HEK293 (cell line): Measurements from ENCODE around the gene PRR35.
A peak's percentile ranks its signal among the peaks of the same experiment; 100 is the strongest.

Experiments
- CTCF ChIA-PET: fragments of 350-600 bp; formaldehyde crosslinking; extraction: SDS; loops from one replicate; lab custom pipeline; 2021; ENCODE audit warnings: antibody characterized with exemption; lab: Yijun Ruan, JAX
- POLR2A ChIA-PET: fragments of 300-600 bp; formaldehyde crosslinking; extraction: SDS; loops from one replicate; lab custom pipeline; 2020; ENCODE audit warnings: antibody characterized with exemption, inconsistent platforms; lab: Yijun Ruan, JAX
- H3K27ac ChIP-seq: fragments of 200-500 bp; sonication (Bioruptor generic); 2 replicates; pipeline ENCODE4 v1.5.1; 2014; ENCODE audit warnings: low read depth, low read length, control low read depth, inconsistent platforms; ENCODE audit errors: extremely low read depth
- H3K36me3 ChIP-seq, 2 experiments: fragments of 200-500 bp in 1 of 2; sonication (Bioruptor generic) in 1 of 2; 1 replicate in 1 of 2; 2 replicates in 1 of 2; pipeline ENCODE4 v1.5.1; 2014 to 2017; ENCODE audit warnings: inconsistent platforms in 2 of 2, low read length in 2 of 2; ENCODE audit not compliant: control insufficient read depth in 2 of 2, insufficient read depth in 1 of 2
- H3K4me1 ChIP-seq: fragments of 200-500 bp; sonication (Bioruptor generic); 2 replicates; pipeline ENCODE4 v1.5.1; 2014; ENCODE audit warnings: mild to moderate bottlenecking, low read length, inconsistent platforms; ENCODE audit not compliant: control insufficient read depth, insufficient read depth
- H3K4me3 ChIP-seq: 2 replicates; pipeline ENCODE4 v1.5.1; 2011; ENCODE audit warnings: low read depth, mild to moderate bottlenecking, control low read depth, low read length, moderate library complexity
- H3K9me3 ChIP-seq: fragments of 200-500 bp; sonication (Bioruptor generic); 2 replicates; pipeline ENCODE4 v1.5.1; 2014; ENCODE audit warnings: low read depth, low read length, inconsistent platforms; ENCODE audit not compliant: control insufficient read depth, insufficient read depth
- GLI2 ChIP-seq: fragments of 450-650 bp; formaldehyde crosslinking; IDR thresholded peaks from 2 replicates; pipeline ENCODE4; 2017; ENCODE audit warnings: missing biosample characterization, missing genetic modification characterization, low read depth, borderline replicate concordance
- KLF1 ChIP-seq: fragments of 450-650 bp; formaldehyde crosslinking; IDR thresholded peaks from 2 replicates; pipeline ENCODE4 v1.5.1; 2016; ENCODE audit warnings: missing biosample characterization, missing genetic modification characterization
- KLF10 ChIP-seq: fragments of 450-650 bp; IDR thresholded peaks from 2 replicates; pipeline ENCODE4 v1.5.1; 2018; ENCODE audit warnings: missing biosample characterization, mild to moderate bottlenecking, missing genetic modification characterization
- KLF7 ChIP-seq: fragments of 450-650 bp; formaldehyde crosslinking; IDR thresholded peaks from 2 replicates; pipeline ENCODE4 v1.5.1; 2016; ENCODE audit warnings: missing biosample characterization, missing genetic modification characterization, borderline replicate concordance
- KLF8 ChIP-seq: fragments of 450-650 bp; formaldehyde crosslinking; IDR thresholded peaks from 2 replicates; pipeline ENCODE4 v1.5.1; 2016; ENCODE audit warnings: missing biosample characterization, missing genetic modification characterization
- KLF9 ChIP-seq: fragments of 450-650 bp; formaldehyde crosslinking; IDR thresholded peaks from 2 replicates; pipeline ENCODE4 v1.5.1; 2016; ENCODE audit warnings: missing biosample characterization, missing genetic modification characterization, low read depth
- SALL2 ChIP-seq: fragments of 450-650 bp; formaldehyde crosslinking; IDR thresholded peaks from 2 replicates; pipeline ENCODE4 v1.5.0; 2017; ENCODE audit warnings: missing biosample characterization, mild to moderate bottlenecking, missing genetic modification characterization, borderline replicate concordance
- SP7 ChIP-seq: fragments of 450-650 bp; formaldehyde crosslinking; IDR thresholded peaks from 2 replicates; pipeline ENCODE4 v1.5.1; 2016; ENCODE audit warnings: missing biosample characterization, missing genetic modification characterization
- ZBTB17 ChIP-seq: fragments of 450-650 bp; formaldehyde crosslinking; IDR thresholded peaks from 2 replicates; pipeline ENCODE4 v1.5.1; 2016; ENCODE audit warnings: missing biosample characterization, missing genetic modification characterization
- ZBTB20 ChIP-seq: fragments of 450-650 bp; formaldehyde crosslinking; IDR thresholded peaks from 2 replicates; pipeline ENCODE4 v1.5.1; 2016; ENCODE audit warnings: missing biosample characterization, missing genetic modification characterization
- ZFP37 ChIP-seq: fragments of 450-650 bp; formaldehyde crosslinking; IDR thresholded peaks from 2 replicates; pipeline ENCODE4 v1.5.1; 2016; ENCODE audit warnings: missing biosample characterization, missing genetic modification characterization
- ZNF184 ChIP-seq: fragments of 450-650 bp; IDR thresholded peaks from 2 replicates; pipeline ENCODE4 v1.5.1; 2018; ENCODE audit warnings: missing biosample characterization, mild to moderate bottlenecking, missing genetic modification characterization
- ZNF274 ChIP-seq, 2 experiments: fragments of 200-500 bp in 1 of 2; fragments of 450-650 bp in 1 of 2; sonication (Bioruptor generic) in 1 of 2; formaldehyde crosslinking in 1 of 2; IDR thresholded peaks; 2 replicates each; pipeline versions ENCODE4 v1.5.1 to v1.6.1; 2014 to 2016; ENCODE audit warnings: borderline replicate concordance in 1 of 2, inconsistent platforms in 1 of 2, low read length in 1 of 2, missing biosample characterization in 1 of 2, missing genetic modification characterization in 1 of 2
- ZNF335 ChIP-seq: fragments of 450-650 bp; formaldehyde crosslinking; conservative IDR thresholded peaks from 2 replicates; pipeline ENCODE4 v1.5.1; 2016; ENCODE audit warnings: missing biosample characterization, missing genetic modification characterization
- ZNF423 ChIP-seq: fragments of 450-650 bp; formaldehyde crosslinking; IDR thresholded peaks from 2 replicates; pipeline ENCODE4 v1.5.1; 2016; ENCODE audit warnings: missing biosample characterization, missing genetic modification characterization
- ZNF510 ChIP-seq: fragments of 450-650 bp; formaldehyde crosslinking; IDR thresholded peaks from 2 replicates; pipeline ENCODE4 v1.5.1; 2018; ENCODE audit warnings: mild to moderate bottlenecking, missing genetic modification characterization, missing biosample characterization; ENCODE audit not compliant: insufficient replicate concordance
- ZNF555 ChIP-seq: fragments of 450-650 bp; formaldehyde crosslinking; conservative IDR thresholded peaks from 2 replicates; pipeline ENCODE4 v1.5.1; 2017; ENCODE audit warnings: missing biosample characterization, mild to moderate bottlenecking, missing genetic modification characterization, inconsistent platforms
- ZNF776 ChIP-seq: fragments of 450-650 bp; formaldehyde crosslinking; IDR thresholded peaks from 2 replicates; pipeline ENCODE4 v1.5.0; 2017; ENCODE audit warnings: missing biosample characterization, missing genetic modification characterization, borderline replicate concordance
- TF ChIP-seq, protein P1 (sequence below): fragments of 450-650 bp; formaldehyde crosslinking; IDR thresholded peaks from 2 replicates; pipeline ENCODE4 v1.5.1; 2016; ENCODE audit warnings: missing biosample characterization, missing genetic modification characterization
- TF ChIP-seq, protein P2 (sequence below): fragments of 450-650 bp; formaldehyde crosslinking; IDR thresholded peaks from 2 replicates; pipeline ENCODE4 v1.5.1; 2016; ENCODE audit warnings: missing biosample characterization, missing genetic modification characterization

The PRR35 gene

DNA sequence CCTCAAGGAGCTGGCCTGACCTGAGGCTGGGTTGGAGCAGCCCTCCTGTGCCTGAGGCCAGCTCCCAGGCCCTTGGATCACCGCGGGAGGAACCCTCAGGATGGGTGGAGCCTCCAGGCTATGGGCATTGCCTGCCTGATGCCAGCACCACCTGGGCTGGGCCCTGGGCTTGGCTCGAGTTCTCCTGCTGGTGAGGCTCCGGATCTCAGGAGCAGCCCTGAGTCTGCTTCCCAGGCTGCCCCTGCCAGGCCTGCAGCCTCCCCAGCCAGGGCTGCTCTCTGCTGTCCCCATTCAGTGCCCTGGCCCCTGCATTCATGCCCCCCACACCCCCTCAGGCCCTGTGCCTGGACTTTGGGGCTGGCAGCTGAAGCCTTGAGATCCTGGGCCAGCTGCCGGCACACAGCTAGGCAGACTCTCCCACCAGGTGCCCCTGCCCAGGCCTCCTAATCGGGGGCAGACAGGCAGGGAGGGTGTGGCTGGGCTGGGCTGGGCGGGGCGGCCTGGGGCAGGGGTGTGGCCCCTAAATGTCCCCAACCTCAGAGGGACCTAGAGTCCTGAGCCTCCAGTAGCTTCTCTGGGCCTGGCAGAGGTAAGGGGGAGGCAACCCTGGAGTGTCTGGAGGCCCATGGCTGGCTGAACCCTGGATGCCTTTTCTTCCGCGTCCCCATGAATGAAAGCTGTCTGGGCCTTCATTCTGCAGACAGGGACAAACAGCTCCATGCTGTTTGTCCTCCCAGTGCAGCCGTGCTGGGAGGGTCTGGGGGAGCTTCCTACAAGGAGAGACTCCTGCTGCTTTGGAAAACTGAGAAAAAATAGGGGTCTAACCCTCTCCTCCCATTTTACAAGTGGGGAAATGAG is 8.4 kb downstream of the PRR35 start:
- Histone ChIP-seq H3K4me3 (peak overlapping the region; percentile 60; the same call in 1 of the 2 replicates), H3K4me1 (peaks cover 10% of the 10 kb centered on the region), H3K9me3 (no peaks in the 10 kb centered on the region), H3K27ac (peak overlapping the region; percentile 89; the same call in 1 of the 2 replicates), H3K36me3 (peaks cover 0 to 18% of the 10 kb centered on the region in 2 experiments; a peak in 1 of 3 replicates)
- 0 out of 2 replicates have a peak, but pooled peaks have one; percentile 17 for TF ChIP-seq ZBTB20 (tag by site-specific recombination)
- TF ChIP-seq KLF10 (tag by site-specific recombination) = 0 out of 2 replicates have a peak, but pooled peaks have one; percentile 18
- no peak for TF ChIP-seq SALL2 (tag by site-specific recombination)
- TF ChIP-seq, protein P1, sequence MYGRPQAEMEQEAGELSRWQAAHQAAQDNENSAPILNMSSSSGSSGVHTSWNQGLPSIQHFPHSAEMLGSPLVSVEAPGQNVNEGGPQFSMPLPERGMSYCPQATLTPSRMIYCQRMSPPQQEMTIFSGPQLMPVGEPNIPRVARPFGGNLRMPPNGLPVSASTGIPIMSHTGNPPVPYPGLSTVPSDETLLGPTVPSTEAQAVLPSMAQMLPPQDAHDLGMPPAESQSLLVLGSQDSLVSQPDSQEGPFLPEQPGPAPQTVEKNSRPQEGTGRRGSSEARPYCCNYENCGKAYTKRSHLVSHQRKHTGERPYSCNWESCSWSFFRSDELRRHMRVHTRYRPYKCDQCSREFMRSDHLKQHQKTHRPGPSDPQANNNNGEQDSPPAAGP (tag by site-specific recombination) = peak; percentile 59; the same call in 1 of the 2 replicates
- no peak for TF ChIP-seq GLI2 (tag by site-specific recombination)
- no peak for TF ChIP-seq ZNF510 (tag by site-specific recombination)
- TF ChIP-seq ZBTB17 (tag by site-specific recombination) = no peak
- no peak for TF ChIP-seq ZFP37 (tag by site-specific recombination)
- no peak for TF ChIP-seq ZNF274 (IDR thresholded peaks at IDR 0.05; ENCODE audit: low read length)
- TF ChIP-seq ZNF274 (tag by site-specific recombination; IDR thresholded peaks at IDR 0.05; ENCODE audit: borderline replicate concordance) = no peak
- TF ChIP-seq SP7 (tag by site-specific recombination) = no peak
- TF ChIP-seq KLF1 (tag by site-specific recombination) = peak; percentile 99
- TF ChIP-seq ZNF184 (tag by site-specific recombination) = no peak
- peak; percentile 75; the same call in 1 of the 2 replicates for TF ChIP-seq KLF7 (tag by site-specific recombination)
- TF ChIP-seq KLF8 = peak; percentile 85
- no peak for TF ChIP-seq ZNF423 (tag by site-specific recombination)
- TF ChIP-seq KLF9 (tag by site-specific recombination) = peak; percentile 87
- TF ChIP-seq ZNF335 (tag by site-specific recombination) = peak; percentile 84
- TF ChIP-seq ZNF555 (tag by site-specific recombination) = no peak
- no peak for TF ChIP-seq ZNF776 (tag by site-specific recombination)
- TF ChIP-seq, protein P2, sequence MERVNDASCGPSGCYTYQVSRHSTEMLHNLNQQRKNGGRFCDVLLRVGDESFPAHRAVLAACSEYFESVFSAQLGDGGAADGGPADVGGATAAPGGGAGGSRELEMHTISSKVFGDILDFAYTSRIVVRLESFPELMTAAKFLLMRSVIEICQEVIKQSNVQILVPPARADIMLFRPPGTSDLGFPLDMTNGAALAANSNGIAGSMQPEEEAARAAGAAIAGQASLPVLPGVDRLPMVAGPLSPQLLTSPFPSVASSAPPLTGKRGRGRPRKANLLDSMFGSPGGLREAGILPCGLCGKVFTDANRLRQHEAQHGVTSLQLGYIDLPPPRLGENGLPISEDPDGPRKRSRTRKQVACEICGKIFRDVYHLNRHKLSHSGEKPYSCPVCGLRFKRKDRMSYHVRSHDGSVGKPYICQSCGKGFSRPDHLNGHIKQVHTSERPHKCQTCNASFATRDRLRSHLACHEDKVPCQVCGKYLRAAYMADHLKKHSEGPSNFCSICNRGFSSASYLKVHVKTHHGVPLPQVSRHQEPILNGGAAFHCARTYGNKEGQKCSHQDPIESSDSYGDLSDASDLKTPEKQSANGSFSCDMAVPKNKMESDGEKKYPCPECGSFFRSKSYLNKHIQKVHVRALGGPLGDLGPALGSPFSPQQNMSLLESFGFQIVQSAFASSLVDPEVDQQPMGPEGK (tag by site-specific recombination) = peak; percentile 14; the same call in 1 of the 2 replicates
- ChIA-PET POLR2A (interaction anchor here (0.7 to 1.4 kb wide), 4 partner anchors 20 to 177 kb away, joined by 3 to 4 read pairs (median 3); no protein-coding TSS in a partner anchor), CTCF (no interaction called here)
